ENCODE data around the gene MAML2.

DNA sequence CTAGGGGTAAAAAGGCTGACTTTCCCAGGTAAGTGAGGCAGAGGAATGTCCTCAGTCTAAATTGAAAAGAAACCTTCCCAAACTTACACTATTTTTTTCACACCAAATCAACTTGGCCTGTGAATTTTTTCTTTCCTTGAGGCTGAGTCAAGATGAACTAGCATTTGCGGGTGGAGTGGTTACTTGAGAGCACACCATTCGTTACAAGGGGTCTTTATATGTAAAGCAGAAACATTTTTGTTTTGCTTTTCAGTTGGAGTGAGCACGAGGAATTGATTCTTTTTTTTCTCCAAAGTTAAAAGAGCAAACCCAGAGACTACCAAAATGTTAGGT is 36.4 kb downstream of the MAML2 start:
- TF ChIP-seq, protein P1, sequence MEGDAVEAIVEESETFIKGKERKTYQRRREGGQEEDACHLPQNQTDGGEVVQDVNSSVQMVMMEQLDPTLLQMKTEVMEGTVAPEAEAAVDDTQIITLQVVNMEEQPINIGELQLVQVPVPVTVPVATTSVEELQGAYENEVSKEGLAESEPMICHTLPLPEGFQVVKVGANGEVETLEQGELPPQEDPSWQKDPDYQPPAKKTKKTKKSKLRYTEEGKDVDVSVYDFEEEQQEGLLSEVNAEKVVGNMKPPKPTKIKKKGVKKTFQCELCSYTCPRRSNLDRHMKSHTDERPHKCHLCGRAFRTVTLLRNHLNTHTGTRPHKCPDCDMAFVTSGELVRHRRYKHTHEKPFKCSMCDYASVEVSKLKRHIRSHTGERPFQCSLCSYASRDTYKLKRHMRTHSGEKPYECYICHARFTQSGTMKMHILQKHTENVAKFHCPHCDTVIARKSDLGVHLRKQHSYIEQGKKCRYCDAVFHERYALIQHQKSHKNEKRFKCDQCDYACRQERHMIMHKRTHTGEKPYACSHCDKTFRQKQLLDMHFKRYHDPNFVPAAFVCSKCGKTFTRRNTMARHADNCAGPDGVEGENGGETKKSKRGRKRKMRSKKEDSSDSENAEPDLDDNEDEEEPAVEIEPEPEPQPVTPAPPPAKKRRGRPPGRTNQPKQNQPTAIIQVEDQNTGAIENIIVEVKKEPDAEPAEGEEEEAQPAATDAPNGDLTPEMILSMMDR (IDR thresholded peaks at IDR 0.05): no peak
- no peak for TF ChIP-seq POLR2AphosphoS5 (IDR thresholded peaks at IDR 0.05)
